Transverse colon (tissue), 3 donors: ENCODE results near the gene FRMD3.

Experiments
- EP300 ChIP-seq: sonication (generic); formaldehyde crosslinking; IDR thresholded peaks from one replicate; pipeline ENCODE4 v1.6.1; 2017; ENCODE audit warnings: antibody characterized with exemption, low read depth
- POLR2A ChIP-seq: fragments of 450-650 bp; IDR thresholded peaks from one replicate; pipeline ENCODE4 v1.6.1; 2016; ENCODE audit warnings: antibody characterized with exemption, mild to moderate bottlenecking, moderate library complexity
- TF ChIP-seq, protein P1 (sequence below), 5 experiments: fragments of 200-600 bp in 3 of 5; fragments of 450-650 bp in 2 of 5; sonication (generic) in 3 of 5; IDR thresholded peaks; 1 replicate in 2 of 5; 2 replicates in 3 of 5; pipeline ENCODE4 v1.5.1; 2016 to 2017; ENCODE audit warnings: antibody characterized with exemption in 5 of 5, inconsistent platforms in 3 of 5, mild to moderate bottlenecking in 2 of 5, moderate library complexity in 1 of 5

DNA sequence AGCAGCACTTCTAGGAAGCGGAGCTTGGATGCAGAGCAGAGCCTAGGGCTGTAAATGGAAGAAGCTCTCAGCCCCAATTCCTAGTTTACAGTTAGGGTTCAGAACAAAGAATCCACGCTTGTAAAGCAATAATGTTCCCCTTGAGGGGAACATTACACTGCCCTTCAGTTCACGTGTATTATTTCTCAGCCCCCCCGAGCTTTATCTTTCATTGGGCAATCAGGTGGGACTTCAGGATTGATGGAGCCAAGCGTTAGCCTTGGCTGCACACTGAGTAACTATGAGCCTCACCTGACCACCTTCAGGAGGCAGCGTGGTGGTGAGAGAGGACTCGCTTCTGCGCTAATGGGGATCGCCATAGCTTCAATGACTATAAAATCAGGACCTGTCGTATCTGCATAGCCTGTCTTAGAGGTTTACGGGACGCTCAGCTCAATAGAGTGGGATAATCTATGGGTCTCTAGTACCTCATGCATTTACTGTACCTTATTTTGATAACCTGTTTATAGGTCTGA, 318.2 kb downstream of the FRMD3 start:
- TF ChIP-seq, protein P1, sequence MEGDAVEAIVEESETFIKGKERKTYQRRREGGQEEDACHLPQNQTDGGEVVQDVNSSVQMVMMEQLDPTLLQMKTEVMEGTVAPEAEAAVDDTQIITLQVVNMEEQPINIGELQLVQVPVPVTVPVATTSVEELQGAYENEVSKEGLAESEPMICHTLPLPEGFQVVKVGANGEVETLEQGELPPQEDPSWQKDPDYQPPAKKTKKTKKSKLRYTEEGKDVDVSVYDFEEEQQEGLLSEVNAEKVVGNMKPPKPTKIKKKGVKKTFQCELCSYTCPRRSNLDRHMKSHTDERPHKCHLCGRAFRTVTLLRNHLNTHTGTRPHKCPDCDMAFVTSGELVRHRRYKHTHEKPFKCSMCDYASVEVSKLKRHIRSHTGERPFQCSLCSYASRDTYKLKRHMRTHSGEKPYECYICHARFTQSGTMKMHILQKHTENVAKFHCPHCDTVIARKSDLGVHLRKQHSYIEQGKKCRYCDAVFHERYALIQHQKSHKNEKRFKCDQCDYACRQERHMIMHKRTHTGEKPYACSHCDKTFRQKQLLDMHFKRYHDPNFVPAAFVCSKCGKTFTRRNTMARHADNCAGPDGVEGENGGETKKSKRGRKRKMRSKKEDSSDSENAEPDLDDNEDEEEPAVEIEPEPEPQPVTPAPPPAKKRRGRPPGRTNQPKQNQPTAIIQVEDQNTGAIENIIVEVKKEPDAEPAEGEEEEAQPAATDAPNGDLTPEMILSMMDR (IDR thresholded peaks at IDR 0.05): no peak
- TF ChIP-seq POLR2A (no peak), EP300 (no peak)
